GM23338 (cell line): Measurements from ENCODE around the gene PATE4. TPM values are rescaled to one million over a fixed set of nuclear protein-coding genes. Genes with fewer than 3 reads are reported as not detected.

Experiments
- ATAC-seq: fragments of 200-7000 bp; cut with Tn5 transposase; 3 replicates; pipeline ENCODE4 v1.9.1; 2020
- DNase-seq: peaks from one replicate; pipeline ENCODE4 v3.0.0-alpha.2; 2015; ENCODE audit warnings: low spot score
- H2AFZ ChIP-seq: fragments of 200-600 bp; sonication (generic); 2 replicates; pipeline ENCODE4 v1.8.0; 2016; ENCODE audit warnings: antibody characterized with exemption, mild to moderate bottlenecking, moderate library complexity
- H3F3A ChIP-seq: fragments of 200-600 bp; sonication (generic); replicated peaks from 2 replicates; pipeline ENCODE4 v1.8.0; 2017; ENCODE audit warnings: antibody characterized with exemption, mixed run types, low read depth
- H3K27ac ChIP-seq: fragments of 200-600 bp; sonication (generic); 2 replicates; pipeline ENCODE4 v1.6.1; 2016; ENCODE audit warnings: low read depth
- H3K27me3 ChIP-seq: fragments of 200-600 bp; sonication (generic); 2 replicates; pipeline ENCODE4 v1.8.0; 2016; ENCODE audit warnings: mild to moderate bottlenecking, mixed run types, moderate library complexity; ENCODE audit not compliant: insufficient read depth
- H3K36me3 ChIP-seq: fragments of 200-600 bp; sonication (generic); 2 replicates; pipeline ENCODE4 v1.8.0; 2016; ENCODE audit warnings: mild to moderate bottlenecking; ENCODE audit not compliant: insufficient read depth
- H3K4me1 ChIP-seq: fragments of 200-600 bp; sonication (generic); 2 replicates; pipeline ENCODE4 v1.8.0; 2016; ENCODE audit warnings: mild to moderate bottlenecking, moderate library complexity; ENCODE audit not compliant: insufficient read depth
- H3K4me2 ChIP-seq: fragments of 200-600 bp; sonication (generic); 2 replicates; pipeline ENCODE4 v1.7.1; 2017; ENCODE audit warnings: mixed run types
- H3K4me3 ChIP-seq: fragments of 200-600 bp; sonication (generic); 2 replicates; pipeline ENCODE4 v1.6.1; 2016; ENCODE audit warnings: mixed run types
- H3K79me2 ChIP-seq: fragments of 200-600 bp; sonication (generic); replicated peaks from 2 replicates; pipeline ENCODE4 v1.8.0; 2017; ENCODE audit warnings: mild to moderate bottlenecking; ENCODE audit not compliant: insufficient read depth
- H3K9me2 ChIP-seq: fragments of 200-600 bp; sonication (generic); 2 replicates; pipeline ENCODE4 v1.8.0; 2017; ENCODE audit not compliant: insufficient read depth
- H4K20me1 ChIP-seq: fragments of 200-600 bp; sonication (generic); replicated peaks from 2 replicates; pipeline ENCODE4 v1.8.0; 2017; ENCODE audit warnings: mild to moderate bottlenecking; ENCODE audit not compliant: insufficient read depth
- H3K27ac Mint-ChIP-seq: 2 replicates; pipeline ENCODE4 v1.8.0; 2020; ENCODE audit warnings: inconsistent platforms, mild to moderate bottlenecking, moderate library complexity, mixed read lengths
- H3K27me3 Mint-ChIP-seq: 3 replicates; pipeline ENCODE4 v1.8.0; 2022; ENCODE audit warnings: low read depth, mild to moderate bottlenecking, moderate library complexity, mixed read lengths, inconsistent platforms; ENCODE audit not compliant: insufficient read depth, poor library complexity
- H3K36me3 Mint-ChIP-seq: 3 replicates; pipeline ENCODE4 v1.8.0; 2021; ENCODE audit warnings: low read depth, mild to moderate bottlenecking, inconsistent platforms, moderate library complexity, mixed read lengths
- H3K4me1 Mint-ChIP-seq: 3 replicates; pipeline ENCODE4 v1.8.0; 2020; ENCODE audit warnings: mild to moderate bottlenecking, inconsistent platforms, mixed read lengths
- H3K4me3 Mint-ChIP-seq: 3 replicates; pipeline ENCODE4 v1.8.0; 2021; ENCODE audit warnings: moderate library complexity, mild to moderate bottlenecking, inconsistent platforms, mixed read lengths
- H3K9me3 Mint-ChIP-seq: 3 replicates; pipeline ENCODE4 v1.8.0; 2020; ENCODE audit warnings: moderate library complexity, mild to moderate bottlenecking, inconsistent platforms, mixed read lengths
- CREB1 ChIP-seq: fragments of 250-450 bp; sonication (Bioruptor Pico); IDR thresholded peaks from 2 replicates; pipeline ENCODE4 v1.5.0; 2020; ENCODE audit warnings: low read depth, mild to moderate bottlenecking, moderate library complexity
- CTCF ChIP-seq, 2 experiments: fragments of 200-600 bp in 1 of 2; sonication (generic) in 1 of 2; conservative IDR thresholded peaks; 2 replicates each; pipeline versions ENCODE4 v1.5.1 to v1.6.1; 2016 to 2017; ENCODE audit warnings: antibody characterized with exemption in 2 of 2, low read depth in 2 of 2, mild to moderate bottlenecking in 2 of 2, moderate library complexity in 1 of 2
- ETS1 ChIP-seq: IDR thresholded peaks from 2 replicates; pipeline ENCODE4 v1.6.1; 2016; ENCODE audit warnings: antibody characterized with exemption
- EZH2 ChIP-seq: fragments of 200-600 bp; sonication (generic); IDR thresholded peaks from one replicate; pipeline ENCODE4 v1.8.0; 2017; ENCODE audit warnings: antibody characterized with exemption, mild to moderate bottlenecking, low read depth; ENCODE audit not compliant: unreplicated experiment
- EZH2phosphoT487 ChIP-seq: fragments of 200-600 bp; sonication (generic); IDR thresholded peaks from one replicate; pipeline ENCODE4 v1.8.1; 2018; ENCODE audit warnings: antibody characterized with exemption; ENCODE audit not compliant: unreplicated experiment
- JUNB ChIP-seq: IDR thresholded peaks from one replicate; pipeline ENCODE4 v1.6.1; 2016; ENCODE audit warnings: antibody characterized with exemption; ENCODE audit not compliant: unreplicated experiment
- NANOG ChIP-seq: IDR thresholded peaks from 2 replicates; pipeline ENCODE4 v1.6.1; 2016; ENCODE audit warnings: antibody characterized with exemption, borderline replicate concordance
- POLR2AphosphoS5 ChIP-seq: IDR thresholded peaks from 2 replicates; pipeline ENCODE4 v1.6.1; 2016; ENCODE audit warnings: antibody characterized with exemption, low read depth
- REST ChIP-seq: IDR thresholded peaks from one replicate; pipeline ENCODE4 v1.6.1; 2018; ENCODE audit warnings: antibody characterized with exemption; ENCODE audit not compliant: unreplicated experiment
- STAT1 ChIP-seq: IDR thresholded peaks from one replicate; pipeline ENCODE4 v1.6.1; 2016; ENCODE audit warnings: antibody characterized with exemption; ENCODE audit not compliant: unreplicated experiment
- ZNF114 ChIP-seq: fragments of 250-450 bp; sonication (Bioruptor Pico); IDR thresholded peaks from 2 replicates; pipeline ENCODE4 v1.5.0; 2020; ENCODE audit warnings: mild to moderate bottlenecking, moderate library complexity
- ZNF331 ChIP-seq: fragments of 250-450 bp; sonication (Bioruptor Pico); IDR thresholded peaks from 2 replicates; pipeline ENCODE4 v1.5.0; 2020; ENCODE audit warnings: low read depth, mild to moderate bottlenecking, moderate library complexity
- ZNF462 ChIP-seq: fragments of 250-450 bp; sonication (Bioruptor Pico); IDR thresholded peaks from 2 replicates; pipeline ENCODE4 v1.5.0; 2020; ENCODE audit warnings: mild to moderate bottlenecking, moderate library complexity
- polyA plus RNA-seq: library from polyadenylated mRNA; unstranded; fragments of >200 nt; fragmentation: Nextera tagmentation; extraction: Ambion mirVana; gene quantifications from 2 replicates; pipeline ENCODE4 v1.2.1, GENCODE V29; 2016
- total RNA-seq: library from RNA; depleted of rRNA; stranded (reverse); fragments of >200 nt; shearing (Covaris generic); gene quantifications from 2 replicates; pipeline ENCODE4 v1.2.3, GENCODE V29; 2014

The PATE4 gene
- total and polyA plus RNA-seq, 2 experiments from 2014 or later = not detected

GRCh38 chr11:125784678-125785077 lies 48.4 kb upstream of the PATE4 start:
- Histone ChIP-seq H3K27ac (no peak overlapping the region), H3F3A (no peaks in the 10 kb centered on the region), H2AFZ (no peak overlapping the region), H3K4me3 (no peak overlapping the region), H3K9me2 (peaks cover 16% of the 10 kb centered on the region), H3K36me3 (no peaks in the 10 kb centered on the region), H3K27me3 (no peaks in the 10 kb centered on the region; the same call in 1 of the 2 replicates), H3K4me2 (no peak overlapping the region), H4K20me1 (no peaks in the 10 kb centered on the region), H3K79me2 (no peaks in the 10 kb centered on the region), H3K4me1 (no peaks in the 10 kb centered on the region)
- no peak for TF ChIP-seq ZNF331 (CRISPR knock-in tag)
- TF ChIP-seq ETS1 = no peak
- TF ChIP-seq JUNB = no peak
- TF ChIP-seq STAT1 = no peak
- TF ChIP-seq EZH2phosphoT487 = no peak
- no peak for TF ChIP-seq NANOG
- TF ChIP-seq ZNF462 (CRISPR knock-in tag) = no peak
- TF ChIP-seq CTCF (conservative IDR thresholded peaks at IDR 0.05; ENCODE audit: low read depth in 2 of 2) = no peak
- TF ChIP-seq REST = no peak
- no peak for TF ChIP-seq CREB1 (CRISPR knock-in tag)
- no peak for TF ChIP-seq EZH2
- no peak for TF ChIP-seq POLR2AphosphoS5
- no peak for TF ChIP-seq ZNF114 (CRISPR knock-in tag)
- Mint-ChIP-seq H3K4me3 (no peak overlapping the region), H3K4me1 (no peaks in the 10 kb centered on the region), H3K36me3 (no peaks in the 10 kb centered on the region), H3K27ac (no peak overlapping the region), H3K9me3 (peaks cover 7% of the 10 kb centered on the region; the same call in 2 of the 3 replicates), H3K27me3 (no peaks in the 10 kb centered on the region)
- DNase-seq (no peak), ATAC-seq (no peak)
